IMR-90 (cell line): ENCODE results near the gene PGK1. TPM values are rescaled to one million over a fixed set of nuclear protein-coding genes. Genes with fewer than 3 reads are reported as not detected.

Experiments
- ATAC-seq: fragments of 200-7000 bp; cut with Tn5 transposase; 2 replicates; pipeline ENCODE4 v1.9.1; 2020; ENCODE audit warnings: low read depth, mild to moderate bottlenecking, moderate library complexity
- Bru-seq: library from RNA; stranded (reverse); fragments of 400-500 nt; gene quantifications from one replicate; lab custom pipeline; 2021; lab: Mats Ljungman, UMichigan
- BruChase-seq, 2 experiments: library from RNA; stranded (reverse); fragments of 400-500 nt; gene quantifications; one replicate each; lab custom pipeline; 2021; lab: Mats Ljungman, UMichigan
- BruUV-seq: library from RNA; stranded (reverse); fragments of 400-500 nt; replicated peaks from 2 replicates; lab custom pipeline; 2021; lab: Mats Ljungman, UMichigan
- CTCF ChIA-PET: fragments of 300-600 bp; formaldehyde crosslinking; extraction: SDS; loops from one replicate; lab custom pipeline; 2021; ENCODE audit warnings: antibody characterized with exemption; lab: Yijun Ruan, JAX
- POLR2A ChIA-PET: fragments of 300-600 bp; sonication (Branson Sonifier 250); formaldehyde crosslinking; loops from one replicate; lab custom pipeline; 2022; ENCODE audit warnings: antibody characterized with exemption; ENCODE audit not compliant: unreplicated experiment; lab: Charles Lee
- DNase-seq: peaks from one replicate; pipeline ENCODE4 v3.0.0; 2013
- H2AFZ ChIP-seq: replicated peaks from 2 replicates; pipeline ENCODE3; 2013; ENCODE audit warnings: low read length, mild to moderate bottlenecking; ENCODE audit not compliant: poor library complexity
- H2AK5ac ChIP-seq: 2 replicates; pipeline ENCODE4 v1.6.1; 2013; ENCODE audit warnings: low read depth, low read length, inconsistent platforms
- H2AK9ac ChIP-seq: replicated peaks from 2 replicates; pipeline ENCODE3; 2013; ENCODE audit warnings: mild to moderate bottlenecking, low read depth, low read length, moderate library complexity; ENCODE audit not compliant: poor library complexity
- H2BK120ac ChIP-seq: 2 replicates; pipeline ENCODE4 v1.6.1; 2013; ENCODE audit warnings: low read depth, low read length, inconsistent platforms
- H2BK15ac ChIP-seq: 3 replicates; pipeline ENCODE4 v1.6.1; 2013; ENCODE audit warnings: low read depth, low read length, inconsistent platforms
- H2BK20ac ChIP-seq: 2 replicates; pipeline ENCODE4 v1.6.1; 2013; ENCODE audit warnings: low read depth, mild to moderate bottlenecking, inconsistent platforms, low read length, moderate library complexity
- H2BK5ac ChIP-seq: 2 replicates; pipeline ENCODE4 v1.6.1; 2013; ENCODE audit warnings: mild to moderate bottlenecking, low read depth, low read length, inconsistent platforms; ENCODE audit not compliant: poor library complexity, severe bottlenecking
- H3K14ac ChIP-seq: replicated peaks from 2 replicates; pipeline ENCODE4 v1.6.1; 2013; ENCODE audit warnings: low read depth, low read length, inconsistent platforms
- H3K18ac ChIP-seq: 2 replicates; pipeline ENCODE4 v1.6.1; 2013; ENCODE audit warnings: low read depth, low read length, control low read depth
- H3K23ac ChIP-seq: 2 replicates; pipeline ENCODE4 v1.6.1; 2013; ENCODE audit warnings: low read depth, low read length, inconsistent platforms
- H3K27ac ChIP-seq: 2 replicates; pipeline ENCODE4 v1.5.1; 2013; ENCODE audit warnings: mild to moderate bottlenecking, control low read depth, low read length; ENCODE audit not compliant: insufficient read depth
- H3K27me3 ChIP-seq: 2 replicates; pipeline ENCODE4 v1.6.1; 2013; ENCODE audit warnings: low read length; ENCODE audit not compliant: control insufficient read depth, insufficient read depth
- H3K36me3 ChIP-seq: 2 replicates; pipeline ENCODE4 v1.6.1; 2013; ENCODE audit warnings: low read length, mixed read lengths; ENCODE audit not compliant: control insufficient read depth, insufficient read depth
- H3K4ac ChIP-seq: 2 replicates; pipeline ENCODE4 v1.6.1; 2013; ENCODE audit warnings: low read depth, low read length, inconsistent platforms
- H3K4me1 ChIP-seq: 2 replicates; pipeline ENCODE4 v1.6.1; 2013; ENCODE audit warnings: low read length, mixed read lengths; ENCODE audit not compliant: control insufficient read depth, insufficient read depth
- H3K4me2 ChIP-seq: 2 replicates; pipeline ENCODE4 v1.6.1; 2013; ENCODE audit warnings: low read depth, mild to moderate bottlenecking, control low read depth, low read length, moderate library complexity
- H3K4me3 ChIP-seq: 2 replicates; pipeline ENCODE4 v1.5.1; 2013; ENCODE audit warnings: low read depth, mild to moderate bottlenecking, control low read depth, low read length, moderate library complexity; ENCODE audit not compliant: insufficient read depth
- H3K56ac ChIP-seq: 2 replicates; pipeline ENCODE4 v1.6.1; 2013; ENCODE audit warnings: low read length, inconsistent platforms; ENCODE audit not compliant: insufficient read depth; ENCODE audit errors: extremely low read depth
- H3K79me1 ChIP-seq, 2 experiments: 2 replicates each; pipeline ENCODE4 v1.6.1; 2013; ENCODE audit warnings: low read length in 2 of 2, inconsistent platforms in 1 of 2, low read depth in 1 of 2
- H3K9ac ChIP-seq: 2 replicates; pipeline ENCODE4 v1.6.1; 2013; ENCODE audit warnings: low read depth, low read length, control low read depth
- H3K9me1 ChIP-seq: 2 replicates; pipeline ENCODE4 v1.6.1; 2013; ENCODE audit warnings: low read length, inconsistent platforms; ENCODE audit not compliant: insufficient read depth
- H3K9me3 ChIP-seq: 2 replicates; pipeline ENCODE4 v1.6.1; 2013; ENCODE audit warnings: low read length; ENCODE audit not compliant: control insufficient read depth, insufficient read depth
- H4K20me1 ChIP-seq: 2 replicates; pipeline ENCODE4 v1.6.1; 2013; ENCODE audit warnings: low read length, inconsistent platforms; ENCODE audit not compliant: insufficient read depth
- H4K5ac ChIP-seq: 2 replicates; pipeline ENCODE4 v1.6.1; 2013; ENCODE audit warnings: mild to moderate bottlenecking, low read depth, low read length, control low read depth
- H4K8ac ChIP-seq, 2 experiments: 2 replicates each; pipeline ENCODE4 v1.6.1; 2013; ENCODE audit warnings: low read depth in 2 of 2, low read length in 2 of 2, control low read depth in 1 of 2, inconsistent platforms in 1 of 2
- H4K91ac ChIP-seq: 2 replicates; pipeline ENCODE4 v1.6.1; 2013; ENCODE audit warnings: low read depth, low read length, inconsistent platforms; ENCODE audit not compliant: insufficient read depth
- BHLHE40 ChIP-seq: fragments of 150-350 bp; IDR thresholded peaks from 2 replicates; pipeline ENCODE4 v1.6.1; 2016; ENCODE audit warnings: mild to moderate bottlenecking, low read depth, low read length
- CEBPB ChIP-seq: IDR thresholded peaks from 2 replicates; pipeline ENCODE4 v1.6.1; 2012; ENCODE audit warnings: low read depth, low read length, improper control_type of control experiment
- CHD1 ChIP-seq: IDR thresholded peaks from 2 replicates; pipeline ENCODE4 v1.6.1; 2012; ENCODE audit warnings: low read depth, low read length, improper control_type of control experiment
- CTCF ChIP-seq: conservative IDR thresholded peaks from 2 replicates; pipeline ENCODE4 v1.5.1; 2012; ENCODE audit warnings: mild to moderate bottlenecking, low read depth, low read length, improper control_type of control experiment
- FOS ChIP-seq: fragments of 150-350 bp; IDR thresholded peaks from 2 replicates; pipeline ENCODE4 v1.6.1; 2016; ENCODE audit warnings: low read depth, low read length
- NFE2L2 ChIP-seq: fragments of 150-350 bp; IDR thresholded peaks from 2 replicates; pipeline ENCODE4 v1.6.1; 2016; ENCODE audit warnings: low read depth, mild to moderate bottlenecking, low read length
- RAD21 ChIP-seq: IDR thresholded peaks from 2 replicates; pipeline ENCODE4 v1.6.1; 2012; ENCODE audit warnings: low read length, improper control_type of control experiment
- RCOR1 ChIP-seq: IDR thresholded peaks from 2 replicates; pipeline ENCODE4 v1.6.1; 2012; ENCODE audit warnings: mild to moderate bottlenecking, low read length, improper control_type of control experiment; ENCODE audit not compliant: insufficient replicate concordance
- RFX5 ChIP-seq: IDR thresholded peaks from 2 replicates; pipeline ENCODE4 v1.8.0; 2012; ENCODE audit warnings: low read depth, mild to moderate bottlenecking, low read length, moderate library complexity
- SMC3 ChIP-seq: fragments of 150-350 bp; IDR thresholded peaks from 2 replicates; pipeline ENCODE4 v1.6.1; 2016; ENCODE audit warnings: low read depth, mild to moderate bottlenecking, antibody characterized with exemption, low read length, moderate library complexity
- USF2 ChIP-seq: fragments of 150-350 bp; IDR thresholded peaks from 2 replicates; pipeline ENCODE4 v1.6.1; 2017; ENCODE audit warnings: mild to moderate bottlenecking, antibody characterized with exemption, low read length, low read depth
- WGBS, 2 experiments: methylation state at CpG; one replicate each; pipeline versions ENCODE4 v1.1.5 to v1.1.7; 2013; ENCODE audit warnings: missing lambda C conversion rate in 2 of 2; ENCODE audit not compliant: insufficient read length in 1 of 2; ENCODE audit errors: extremely low coverage in 2 of 2; 5-methylcytosine and 5-hydroxymethylcytosine counted together
- dilution Hi-C: fragments of 300-500 bp; cut with HindIII; formaldehyde crosslinking; loops from one replicate; pipeline ENCODE4 v1.14.3; 2018; ENCODE audit warnings: low sequenced_read_pairs; ENCODE audit not compliant: unreplicated experiment
- in situ Hi-C: fragments of 300-500 bp; cut with MboI; formaldehyde crosslinking; loops from 3 replicates; pipeline ENCODE4 v1.14.3; 2019; ENCODE audit warnings: low sequenced_read_pairs, inconsistent platforms, mixed read lengths
- intact Hi-C: fragments of 100-400 bp; cut with micrococcal nuclease; formaldehyde crosslinking; loops from 2 replicates; pipeline ENCODE4 v1.10.0; 2022
- long read RNA-seq: library from polyadenylated mRNA; unstranded; transcript quantifications from one replicate; pipeline ENCODE4 v2.0.0, GENCODE V29; 2021; ENCODE audit not compliant: unreplicated experiment
- polyA plus RNA-seq, 3 experiments: library from polyadenylated mRNA; depleted of rRNA; stranded (reverse); fragments of >200 nt; gene quantifications; 2 replicates each; pipeline ENCODE4 v1.2.3, GENCODE V29; 2012; ENCODE audit warnings: low replicate concordance in 1 of 3
- total RNA-seq: library from RNA; depleted of rRNA; stranded (reverse); fragments of >200 nt; gene quantifications from 2 replicates; pipeline ENCODE4 v1.2.3, GENCODE V29; 2012; rRNA removed

PGK1 gene
- total RNA-seq: 498 and 509 TPM in 2 replicates
- polyA plus RNA-seq (2012; rRNA removed): 534 and 744 TPM in 2 replicates
- 257 and 385 TPM in 2 replicates for polyA plus RNA-seq (2012; cell fraction: cytosol; rRNA removed)
- polyA plus RNA-seq (2012; cell fraction: nucleus; rRNA removed; ENCODE audit: low replicate concordance): 86.3 and 442 TPM in 2 replicates
- Bru-seq, nascent RNA: percentile 77 among the genes with signal in this experiment
- BruChase-seq, experiment 1, labeled RNA remaining after a 6-hour chase: percentile 66 among the genes with signal in this experiment
- percentile 59 among the genes with signal in this experiment for BruChase-seq, experiment 2, labeled RNA remaining after a 2-hour chase
- long read RNA-seq, full-length matches to known transcripts: 769 of 824 reads
- long read RNA-seq, partial matches to known transcripts: 38 of 824 reads
- long read RNA-seq, other reads (novel, unspliced or antisense): 17 of 824 reads

DNA sequence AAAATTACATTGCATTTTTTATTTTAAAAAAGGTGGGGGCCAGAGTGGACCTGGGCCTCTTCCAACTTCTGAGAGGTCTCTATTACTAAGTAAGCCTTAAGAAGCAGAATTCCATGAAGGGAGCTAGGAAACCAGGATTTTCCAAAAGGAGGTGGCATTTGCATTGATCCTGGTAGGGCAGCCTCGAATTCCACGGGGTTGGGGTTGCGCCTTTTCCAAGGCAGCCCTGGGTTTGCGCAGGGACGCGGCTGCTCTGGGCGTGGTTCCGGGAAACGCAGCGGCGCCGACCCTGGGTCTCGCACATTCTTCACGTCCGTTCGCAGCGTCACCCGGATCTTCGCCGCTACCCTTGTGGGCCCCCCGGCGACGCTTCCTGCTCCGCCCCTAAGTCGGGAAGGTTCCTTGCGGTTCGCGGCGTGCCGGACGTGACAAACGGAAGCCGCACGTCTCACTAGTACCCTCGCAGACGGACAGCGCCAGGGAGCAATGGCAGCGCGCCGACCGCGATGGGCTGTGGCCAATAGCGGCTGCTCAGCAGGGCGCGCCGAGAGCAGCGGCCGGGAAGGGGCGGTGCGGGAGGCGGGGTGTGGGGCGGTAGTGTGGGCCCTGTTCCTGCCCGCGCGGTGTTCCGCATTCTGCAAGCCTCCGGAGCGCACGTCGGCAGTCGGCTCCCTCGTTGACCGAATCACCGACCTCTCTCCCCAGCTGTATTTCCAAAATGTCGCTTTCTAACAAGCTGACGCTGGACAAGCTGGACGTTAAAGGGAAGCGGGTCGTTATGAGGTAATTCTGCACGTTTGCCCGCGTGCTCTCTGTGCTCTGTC lies at the start of gene PGK1:
Gene PGK1, plus strand, starts transcription at position 626 of the 824 bp plus-strand sequence. Its CDS starts 93 bp downstream, at position 719.
- CTCF ChIA-PET: no interaction called here
- H3K23ac ChIP-seq: peak within 1 kb of the TSS; percentile 97
- H3K4me1 ChIP-seq: peaks cover 4% of the 10 kb centered on the region; the same call in 1 of the 2 replicates
- H2BK5ac ChIP-seq: peak within 1 kb of the TSS; percentile 94
- peaks cover 53% of the 10 kb centered on the region for H4K20me1 ChIP-seq
- H3K14ac ChIP-seq: peak within 1 kb of the TSS; percentile 99
- WGBS, 2 experiments: 25% methylated on average over 33 of the region's 72 CpGs; no CpG with 5 or more reads in 1 of the 2 experiments
- dilution Hi-C loops: no loop called here
- H3K36me3 ChIP-seq: no peaks in the 10 kb centered on the region; the same call in 1 of the 2 replicates
- H4K91ac ChIP-seq: peak within 1 kb of the TSS; percentile 94
- POLR2A ChIA-PET: interaction anchor here (0.7 kb wide), 1 partner anchor 11 kb away, joined by 3 read pairs; no protein-coding TSS in a partner anchor
- peak within 1 kb of the TSS; percentile 86 for H3K56ac ChIP-seq
- peak within 1 kb of the TSS; percentile 89 to 98 for H4K8ac ChIP-seq
- no peak within 1 kb of the TSS for H2BK20ac ChIP-seq
- peak within 1 kb of the TSS; percentile 95 for H3K4ac ChIP-seq
- intact Hi-C loops: no loop called here
- peak within 1 kb of the TSS; percentile 88 for H2AK5ac ChIP-seq
- BruUV-seq: no TSS peak
- H2BK120ac ChIP-seq: peak within 1 kb of the TSS; percentile 88
- peak within 1 kb of the TSS; percentile 66; the same call in 1 of the 3 replicates for H2BK15ac ChIP-seq
- H2AFZ ChIP-seq: peak within 1 kb of the TSS; percentile 89
- H3K18ac ChIP-seq: peak within 1 kb of the TSS; percentile 94
- peak within 1 kb of the TSS; percentile 90 for H4K5ac ChIP-seq
- peak within 1 kb of the TSS; percentile 99 for H3K9ac ChIP-seq
- H3K4me3 ChIP-seq: peak within 1 kb of the TSS; percentile 95
- H3K27me3 ChIP-seq: peaks cover 3% of the 10 kb centered on the region
- H3K9me1 ChIP-seq: no peaks in the 10 kb centered on the region
- peak within 1 kb of the TSS; percentile 88 for H3K4me2 ChIP-seq
- in situ Hi-C loops: no loop called here
- ATAC-seq (peak; percentile 97), DNase-seq (peak; percentile 97)
- H3K27ac ChIP-seq: peak within 1 kb of the TSS; percentile 97
- H3K9me3 ChIP-seq: peaks cover 4% of the 10 kb centered on the region; the same call in 1 of the 2 replicates
- peaks cover 2 to 5% of the 10 kb centered on the region in 2 experiments; a peak in 1 of 4 replicates for H3K79me1 ChIP-seq
- H2AK9ac ChIP-seq: peak within 1 kb of the TSS; percentile 97
- TF ChIP-seq CEBPB (no peak), FOS (no peak), CHD1 (0 out of 2 replicates have a peak, but pooled peaks have one; percentile 57), NFE2L2 (no peak), RFX5 (no peak), USF2 (no peak), BHLHE40 (peak; percentile 53; the same call in 1 of the 2 replicates), RAD21 (no peak), SMC3 (no peak), RCOR1 (no peak), CTCF (no peak)
